ENCODE data around the gene F11R. TPM values are rescaled to one million over a fixed set of nuclear protein-coding genes. Genes with fewer than 3 reads are reported as not detected.

F11R gene
- total and polyA plus RNA-seq, 2 of the 13 experiments (the other 11 are each of a cell fraction or from before 2014, with no cell fraction given), result 95.8 to 105 TPM

- TF ChIP-seq ZNF335 (CRISPR knock-in tag; IDR thresholded peaks at IDR 0.05) (0 out of 2 replicates have a peak, but pooled peaks have one; percentile 21), ZNF280B (CRISPR knock-in tag; IDR thresholded peaks at IDR 0.05; ENCODE audit: borderline replicate concordance) (no peak), MBD4 (IDR thresholded peaks at IDR 0.05; ENCODE audit: borderline replicate concordance, low read length) (no peak), PITX1 (CRISPR knock-in tag; IDR thresholded peaks at IDR 0.05) (no peak; the same call in 1 of the 2 replicates), SP140L (CRISPR knock-in tag; IDR thresholded peaks at IDR 0.05; ENCODE audit: borderline replicate concordance) (no peak), ZHX2 (IDR thresholded peaks at IDR 0.05; ENCODE audit: low read depth) (peak; percentile 96), ZHX2 (CRISPR knock-in tag; IDR thresholded peaks at IDR 0.05; ENCODE audit: borderline replicate concordance) (peak; percentile 26; the same call in 1 of the 2 replicates)
- TF ChIP-seq, protein P1, sequence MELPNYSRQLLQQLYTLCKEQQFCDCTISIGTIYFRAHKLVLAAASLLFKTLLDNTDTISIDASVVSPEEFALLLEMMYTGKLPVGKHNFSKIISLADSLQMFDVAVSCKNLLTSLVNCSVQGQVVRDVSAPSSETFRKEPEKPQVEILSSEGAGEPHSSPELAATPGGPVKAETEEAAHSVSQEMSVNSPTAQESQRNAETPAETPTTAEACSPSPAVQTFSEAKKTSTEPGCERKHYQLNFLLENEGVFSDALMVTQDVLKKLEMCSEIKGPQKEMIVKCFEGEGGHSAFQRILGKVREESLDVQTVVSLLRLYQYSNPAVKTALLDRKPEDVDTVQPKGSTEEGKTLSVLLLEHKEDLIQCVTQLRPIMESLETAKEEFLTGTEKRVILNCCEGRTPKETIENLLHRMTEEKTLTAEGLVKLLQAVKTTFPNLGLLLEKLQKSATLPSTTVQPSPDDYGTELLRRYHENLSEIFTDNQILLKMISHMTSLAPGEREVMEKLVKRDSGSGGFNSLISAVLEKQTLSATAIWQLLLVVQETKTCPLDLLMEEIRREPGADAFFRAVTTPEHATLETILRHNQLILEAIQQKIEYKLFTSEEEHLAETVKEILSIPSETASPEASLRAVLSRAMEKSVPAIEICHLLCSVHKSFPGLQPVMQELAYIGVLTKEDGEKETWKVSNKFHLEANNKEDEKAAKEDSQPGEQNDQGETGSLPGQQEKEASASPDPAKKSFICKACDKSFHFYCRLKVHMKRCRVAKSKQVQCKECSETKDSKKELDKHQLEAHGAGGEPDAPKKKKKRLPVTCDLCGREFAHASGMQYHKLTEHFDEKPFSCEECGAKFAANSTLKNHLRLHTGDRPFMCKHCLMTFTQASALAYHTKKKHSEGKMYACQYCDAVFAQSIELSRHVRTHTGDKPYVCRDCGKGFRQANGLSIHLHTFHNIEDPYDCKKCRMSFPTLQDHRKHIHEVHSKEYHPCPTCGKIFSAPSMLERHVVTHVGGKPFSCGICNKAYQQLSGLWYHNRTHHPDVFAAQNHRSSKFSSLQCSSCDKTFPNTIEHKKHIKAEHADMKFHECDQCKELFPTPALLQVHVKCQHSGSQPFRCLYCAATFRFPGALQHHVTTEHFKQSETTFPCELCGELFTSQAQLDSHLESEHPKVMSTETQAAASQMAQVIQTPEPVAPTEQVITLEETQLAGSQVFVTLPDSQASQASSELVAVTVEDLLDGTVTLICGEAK (IDR thresholded peaks at IDR 0.05), result peak; percentile 83
- TF ChIP-seq, protein P1 (CRISPR knock-in tag; IDR thresholded peaks at IDR 0.05), result peak; percentile 45
- TF ChIP-seq, protein P2, sequence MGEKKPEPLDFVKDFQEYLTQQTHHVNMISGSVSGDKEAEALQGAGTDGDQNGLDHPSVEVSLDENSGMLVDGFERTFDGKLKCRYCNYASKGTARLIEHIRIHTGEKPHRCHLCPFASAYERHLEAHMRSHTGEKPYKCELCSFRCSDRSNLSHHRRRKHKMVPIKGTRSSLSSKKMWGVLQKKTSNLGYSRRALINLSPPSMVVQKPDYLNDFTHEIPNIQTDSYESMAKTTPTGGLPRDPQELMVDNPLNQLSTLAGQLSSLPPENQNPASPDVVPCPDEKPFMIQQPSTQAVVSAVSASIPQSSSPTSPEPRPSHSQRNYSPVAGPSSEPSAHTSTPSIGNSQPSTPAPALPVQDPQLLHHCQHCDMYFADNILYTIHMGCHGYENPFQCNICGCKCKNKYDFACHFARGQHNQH (CRISPR knock-in tag; IDR thresholded peaks at IDR 0.05), result 0 out of 2 replicates have a peak, but pooled peaks have one; percentile 18
These were observed 25.0 kb upstream of the F11R start, which contains the start of gene USF1 (continued) for GRCh38 chr1:161045736-161046604.

Measured in HepG2 (cell line).